HepG2 (cell line): ENCODE results near the gene STXBP4. TPM values are rescaled to one million over a fixed set of nuclear protein-coding genes. Genes with fewer than 3 reads are reported as not detected.
A peak's percentile ranks its signal among the peaks of the same experiment; 100 is the strongest.

Experiments
- ATAC-seq: fragments of 200-7000 bp; cut with Tn5 transposase; 3 replicates; pipeline ENCODE4 v1.9.1; 2020; ENCODE audit warnings: mild to moderate bottlenecking, moderate library complexity
- BruUV-seq: library from RNA; stranded (reverse); fragments of 400-500 nt; replicated peaks from 2 replicates; lab custom pipeline; 2021; lab: Mats Ljungman, UMichigan
- CTCF ChIA-PET: fragments of 300-600 bp; formaldehyde crosslinking; extraction: SDS; loops from one replicate; lab custom pipeline; 2021; ENCODE audit warnings: low total read pairs, inconsistent platforms, low intra/inter-chr PET ratio; lab: Yijun Ruan, JAX
- POLR2A ChIA-PET: fragments of 350-600 bp; sonication (Branson Sonifier 250); formaldehyde crosslinking; loops from one replicate; lab custom pipeline; 2020; ENCODE audit warnings: antibody characterized with exemption, inconsistent platforms; lab: Yijun Ruan, JAX
- DNase-seq: peaks from one replicate; pipeline ENCODE4 v3.0.0-alpha.2; 2015; ENCODE audit warnings: low spot score
- FAIRE-seq: peaks from 3 replicates; lab custom pipeline; 2011; peaks lifted over from hg19 to GRCh38; lab: Jason Lieb, UNC
- H2AFZ ChIP-seq: one replicate; pipeline ENCODE4 v1.6.1; 2011; ENCODE audit warnings: low read length, inconsistent platforms
- H3K27ac ChIP-seq: fragments of 300-600 bp; 3 replicates; pipeline ENCODE4 v1.8.0; 2011; ENCODE audit warnings: mixed run types, mild to moderate bottlenecking, mixed read lengths, low read length, inconsistent platforms; ENCODE audit not compliant: insufficient read depth; ENCODE audit errors: extremely low read length
- H3K27me3 ChIP-seq, 2 experiments: fragments of 200-600 bp in 1 of 2; 2 replicates in 1 of 2; 3 replicates in 1 of 2; pipeline versions ENCODE4 v1.6.0 to v1.8.0; 2011; ENCODE audit warnings: low read length in 2 of 2, mild to moderate bottlenecking in 2 of 2, moderate library complexity in 2 of 2, inconsistent platforms in 1 of 2; ENCODE audit not compliant: insufficient read depth in 2 of 2, control insufficient read depth in 1 of 2
- H3K36me3 ChIP-seq, 2 experiments: fragments of 200-600 bp in 1 of 2; replicated peaks in 1 of 2; 2 replicates in 1 of 2; 3 replicates in 1 of 2; pipeline versions ENCODE4 v1.5.1 to v1.8.0; 2011; ENCODE audit warnings: low read length in 2 of 2, inconsistent platforms in 1 of 2; ENCODE audit not compliant: insufficient read depth in 2 of 2, control insufficient read depth in 1 of 2
- H3K4me1 ChIP-seq: 2 replicates; pipeline ENCODE4 v1.5.1; 2012; ENCODE audit warnings: low read length, inconsistent platforms; ENCODE audit not compliant: insufficient read depth
- H3K4me2 ChIP-seq: 2 replicates; pipeline ENCODE4 v1.6.0; 2011; ENCODE audit warnings: low read depth, low read length, inconsistent platforms
- H3K4me3 ChIP-seq, 3 experiments: fragments of 200-600 bp in 1 of 3; sonication (generic), shearing (Covaris generic) in 1 of 3; replicated peaks in 1 of 3; 2 replicates each; pipeline ENCODE4 v1.5.1; 2011 to 2016; ENCODE audit warnings: low read length in 3 of 3, inconsistent platforms in 2 of 3, low read depth in 2 of 3, mild to moderate bottlenecking in 2 of 3, control low read depth in 1 of 3, mixed read lengths in 1 of 3; ENCODE audit not compliant: insufficient read depth in 1 of 3
- H3K79me2 ChIP-seq: one replicate; pipeline ENCODE4 v1.6.1; 2011; ENCODE audit warnings: low read length, inconsistent platforms; ENCODE audit not compliant: insufficient read depth
- H3K9ac ChIP-seq: 2 replicates; pipeline ENCODE4 v1.6.0; 2011; ENCODE audit warnings: mild to moderate bottlenecking, low read depth, low read length, inconsistent platforms; ENCODE audit not compliant: insufficient read depth
- H3K9me3 ChIP-seq: 2 replicates; pipeline ENCODE4 v1.5.1; 2012; ENCODE audit warnings: mild to moderate bottlenecking, low read length
- H4K20me1 ChIP-seq: 2 replicates; pipeline ENCODE4 v1.6.0; 2011; ENCODE audit warnings: inconsistent platforms, mild to moderate bottlenecking, low read length, moderate library complexity; ENCODE audit not compliant: insufficient read depth
- ATF5 ChIP-seq: sonication (generic); formaldehyde crosslinking; IDR thresholded peaks from 2 replicates; pipeline ENCODE4 v1.4.0; 2020; ENCODE audit warnings: mild to moderate bottlenecking, low read depth, missing genetic modification reagents
- DR1 ChIP-seq: sonication (generic); formaldehyde crosslinking; IDR thresholded peaks from 2 replicates; pipeline ENCODE4 v1.8.0; 2021; ENCODE audit warnings: mild to moderate bottlenecking, missing genetic modification reagents, inconsistent platforms
- E2F2 ChIP-seq: sonication (generic); formaldehyde crosslinking; IDR thresholded peaks from 2 replicates; pipeline ENCODE4 v1.4.0; 2020; ENCODE audit warnings: missing genetic modification reagents, borderline replicate concordance
- FUBP1 ChIP-seq: sonication (generic); formaldehyde crosslinking; IDR thresholded peaks from 2 replicates; pipeline ENCODE4 v1.5.1; 2020; ENCODE audit warnings: missing genetic modification reagents, mild to moderate bottlenecking, borderline replicate concordance
- GABPA ChIP-seq, 2 experiments: IDR thresholded peaks; 2 replicates each; pipeline ENCODE4 v1.6.1; 2011 to 2016; ENCODE audit warnings: low read depth in 2 of 2, low read length in 1 of 2, missing biosample characterization in 1 of 2, missing genetic modification characterization in 1 of 2
- NFE2 ChIP-seq: sonication (generic); formaldehyde crosslinking; IDR thresholded peaks from 2 replicates; pipeline ENCODE4 v1.4.0; 2020; ENCODE audit warnings: missing genetic modification reagents
- PHB2 ChIP-seq: fragments of 450-650 bp; IDR thresholded peaks from 2 replicates; pipeline ENCODE4 v1.6.1; 2018; ENCODE audit not compliant: partially characterized antibody
- RCOR2 ChIP-seq: IDR thresholded peaks from 2 replicates; pipeline ENCODE4 v1.6.1; 2016; ENCODE audit warnings: missing biosample characterization, missing genetic modification reagents
- SATB2 ChIP-seq: sonication (generic); formaldehyde crosslinking; IDR thresholded peaks from 2 replicates; pipeline ENCODE4 v1.5.0; 2020; ENCODE audit warnings: missing genetic modification reagents
- ZFP36 ChIP-seq: fragments of 150-350 bp; IDR thresholded peaks from 2 replicates; pipeline ENCODE4 v1.6.1; 2018; ENCODE audit warnings: borderline replicate concordance, low read length, low read depth; ENCODE audit not compliant: partially characterized antibody
- ZFP36L1 ChIP-seq: sonication (generic); formaldehyde crosslinking; IDR thresholded peaks from 2 replicates; pipeline ENCODE4 v1.8.0; 2022; ENCODE audit warnings: mild to moderate bottlenecking, missing genetic modification reagents, moderate library complexity
- ZFY ChIP-seq: sonication (generic); formaldehyde crosslinking; IDR thresholded peaks from 2 replicates; pipeline ENCODE4 v1.4.0; 2020; ENCODE audit warnings: missing genetic modification reagents
- ZNF12 ChIP-seq: sonication (generic); formaldehyde crosslinking; IDR thresholded peaks from 2 replicates; pipeline ENCODE4 v1.5.0; 2020; ENCODE audit warnings: missing genetic modification reagents
- ZNF124 ChIP-seq: sonication (generic); formaldehyde crosslinking; IDR thresholded peaks from 2 replicates; pipeline ENCODE4 v1.4.0; 2020; ENCODE audit warnings: missing genetic modification reagents
- ZNF18 ChIP-seq: sonication (generic); formaldehyde crosslinking; IDR thresholded peaks from 2 replicates; pipeline ENCODE4 v1.8.0; 2022; ENCODE audit warnings: mild to moderate bottlenecking, missing genetic modification reagents; ENCODE audit not compliant: insufficient replicate concordance
- ZNF264 ChIP-seq: sonication (generic); formaldehyde crosslinking; IDR thresholded peaks from 2 replicates; pipeline ENCODE4 v1.4.0; 2020; ENCODE audit warnings: missing genetic modification reagents
- ZNF337 ChIP-seq: sonication (generic); formaldehyde crosslinking; IDR thresholded peaks from 2 replicates; pipeline ENCODE4 v1.5.1; 2020; ENCODE audit warnings: missing genetic modification reagents, low read depth, mild to moderate bottlenecking, borderline replicate concordance
- ZNF589 ChIP-seq: sonication (generic); formaldehyde crosslinking; conservative IDR thresholded peaks from 2 replicates; pipeline ENCODE4 v1.8.0; 2022; ENCODE audit warnings: mild to moderate bottlenecking, moderate library complexity, missing genetic modification reagents
- ZNF776 ChIP-seq: sonication (generic); formaldehyde crosslinking; IDR thresholded peaks from 2 replicates; pipeline ENCODE4 v1.4.0; 2020; ENCODE audit warnings: mild to moderate bottlenecking, missing genetic modification reagents
- WGBS: methylation state at CpG from one replicate; pipeline ENCODE4 v1.1.6; 2017; ENCODE audit warnings: low lambda C conversion rate; 5-methylcytosine and 5-hydroxymethylcytosine counted together
- in situ Hi-C: cut with HindIII; loops from 2 replicates; pipeline ENCODE4 v1.10.0; 2017; ENCODE audit warnings: low pct_unique_long_range_greater_than_20kb; ENCODE audit not compliant: extremely low pct_ligation_motif_present
- intact Hi-C: fragments of 100-400 bp; cut with micrococcal nuclease; formaldehyde crosslinking; loops from one replicate; pipeline ENCODE4 v1.10.0; 2022; ENCODE audit not compliant: unreplicated experiment
- polyA plus RNA-seq, 8 experiments: library from polyadenylated mRNA; depleted of rRNA in 3 of 8; stranded (reverse) in 7 of 8; unstranded in 1 of 8; fragments of >200 nt; fragmentation: Illumina TruSeq in 4 of 8; extraction: Trizol in 4 of 8; gene quantifications; 2 replicates each; pipeline versions ENCODE4 v1.2.1 to v1.2.3, GENCODE V29; 2011 to 2016; ENCODE audit warnings: low read depth in 4 of 8, missing spikeins in 1 of 8, mixed read lengths in 1 of 8; ENCODE audit not compliant: insufficient read depth in 1 of 8
- total RNA-seq, 5 experiments: library from RNA; depleted of rRNA; stranded (reverse); fragments of >200 nt; fragmentation: Illumina TruSeq; extraction: Trizol; gene quantifications; 2 replicates each; pipeline ENCODE4 v1.2.3, GENCODE V29; 2016; ENCODE audit warnings: low read depth in 1 of 5

Gene STXBP4
- total and polyA plus RNA-seq, 2 of the 13 experiments (the other 11 are each of a cell fraction or from before 2014, with no cell fraction given): 8.5 to 36.1 TPM

GRCh38 chr17:54947396-54947795 lies 21.2 kb upstream of the STXBP4 start (continued):
- TF ChIP-seq DR1 (CRISPR knock-in tag): no peak
- TF ChIP-seq PHB2: no peak
- TF ChIP-seq ZNF776: no peak
- TF ChIP-seq RCOR2 (CRISPR knock-in tag): 0 out of 2 replicates have a peak, but pooled peaks have one; percentile 28
- TF ChIP-seq ZFP36: no peak
- no peak for TF ChIP-seq E2F2 (CRISPR knock-in tag)
- 0 out of 2 replicates have a peak, but pooled peaks have one; percentile 50 for TF ChIP-seq ZNF264
- TF ChIP-seq GABPA (IDR thresholded peaks at IDR 0.05; ENCODE audit: low read depth, low read length): no peak
- TF ChIP-seq GABPA (CRISPR knock-in tag; IDR thresholded peaks at IDR 0.05; ENCODE audit: low read depth): peak; percentile 20; the same call in 1 of the 2 replicates
- peak; percentile 18; the same call in 1 of the 2 replicates for TF ChIP-seq ZNF12 (CRISPR knock-in tag)
- TF ChIP-seq ZFP36L1: no peak
- TF ChIP-seq NFE2 (CRISPR knock-in tag): no peak
- TF ChIP-seq, all 625 proteins: peak for 40

- H3K9me3 ChIP-seq: no peaks in the 10 kb centered on the region
- DNase-seq (peak; percentile 44), FAIRE-seq (no peak), ATAC-seq (0 out of 3 replicates have a peak, but pooled peaks have one; percentile 17)
- no TSS peak for BruUV-seq
- intact Hi-C loops (no loop called here), in situ Hi-C loops (no loop called here)
- no peak overlapping the region for H3K4me2 ChIP-seq
- 92% methylated on average over 5 of the region's 5 CpGs for WGBS
- peaks cover 11 to 20% of the 10 kb centered on the region in 2 experiments; a peak in 4 of 5 replicates for H3K36me3 ChIP-seq
- peaks cover 19% of the 10 kb centered on the region for H3K4me1 ChIP-seq
- ChIA-PET POLR2A (no interaction called here), CTCF (no interaction called here)
- H3K27ac ChIP-seq: no peak overlapping the region
- no peaks in the 10 kb centered on the region for H4K20me1 ChIP-seq
- H3K4me3 ChIP-seq: no peak overlapping the region
- H3K9ac ChIP-seq: no peak overlapping the region
- no peak overlapping the region for H2AFZ ChIP-seq
- no peaks in the 10 kb centered on the region for H3K27me3 ChIP-seq
- H3K79me2 ChIP-seq: no peaks in the 10 kb centered on the region
- TF ChIP-seq ATF5 (CRISPR knock-in tag): no peak
- no peak for TF ChIP-seq ZNF124 (CRISPR knock-in tag)
- TF ChIP-seq ZNF18 (CRISPR knock-in tag): no peak
- TF ChIP-seq ZNF589 (CRISPR knock-in tag): no peak
- no peak for TF ChIP-seq ZNF337
- TF ChIP-seq FUBP1 (CRISPR knock-in tag): no peak
- TF ChIP-seq ZFY (CRISPR knock-in tag): no peak
- no peak for TF ChIP-seq SATB2 (CRISPR knock-in tag)
These were observed 20.2 kb upstream of the STXBP4 start for GRCh38 chr17:54948380-54948779.
